ENCODE results near the gene PSIP1. TPM values are rescaled to one million over a fixed set of nuclear protein-coding genes. Genes with fewer than 3 reads are reported as not detected.
A peak's percentile ranks its signal among the peaks of the same experiment; 100 is the strongest.

The PSIP1 gene
- total RNA-seq, 2 donors from 2014 or later, result 41.9 to 45.1 TPM

DNA sequence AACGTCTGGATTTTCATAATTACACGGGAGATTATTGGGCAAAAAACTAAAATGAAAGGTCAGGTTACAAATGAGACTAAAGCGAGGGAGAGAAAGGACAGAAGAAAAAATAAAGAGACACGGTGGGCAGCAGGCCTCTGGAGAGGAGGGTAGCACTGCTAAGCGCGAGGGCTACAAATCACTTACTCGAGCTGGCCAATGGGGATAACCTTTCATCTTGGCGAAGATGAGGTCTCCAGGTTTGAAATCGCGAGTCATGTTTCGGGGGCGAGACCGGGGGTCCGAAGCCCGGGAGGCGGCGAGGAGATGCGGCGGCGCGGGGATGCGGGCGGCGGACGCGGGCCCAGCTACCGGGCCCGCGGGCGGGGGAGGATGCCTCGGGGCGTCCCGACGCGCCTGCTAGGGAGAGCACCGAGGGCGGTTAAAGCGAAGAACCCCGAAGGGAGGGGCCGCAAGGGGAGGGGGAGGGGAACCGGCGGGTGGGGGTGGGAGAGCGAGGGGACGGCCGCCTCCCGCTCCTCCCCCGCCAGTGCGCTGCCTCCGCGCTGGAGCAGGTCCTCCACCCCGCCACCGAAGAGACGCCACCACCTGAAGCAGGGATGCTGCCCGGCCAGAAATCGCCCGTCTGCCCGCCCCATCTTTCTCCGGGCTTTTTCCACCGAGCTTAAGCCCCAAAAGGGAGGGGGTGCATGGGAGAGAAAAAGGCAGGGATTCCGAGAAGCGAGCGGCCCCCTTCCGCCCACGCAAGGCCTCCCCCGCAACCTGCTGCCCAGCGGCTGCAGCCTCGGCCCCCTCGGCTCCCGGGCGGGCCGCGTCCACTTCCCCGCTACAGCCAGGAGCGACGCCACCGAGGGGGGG is 610 bp downstream of the PSIP1 start:
- DNase-seq (ENCODE audit: low spot score), result peak; percentile 80
- intact Hi-C loops (cut with DNase I), result no loop called here

DNA sequence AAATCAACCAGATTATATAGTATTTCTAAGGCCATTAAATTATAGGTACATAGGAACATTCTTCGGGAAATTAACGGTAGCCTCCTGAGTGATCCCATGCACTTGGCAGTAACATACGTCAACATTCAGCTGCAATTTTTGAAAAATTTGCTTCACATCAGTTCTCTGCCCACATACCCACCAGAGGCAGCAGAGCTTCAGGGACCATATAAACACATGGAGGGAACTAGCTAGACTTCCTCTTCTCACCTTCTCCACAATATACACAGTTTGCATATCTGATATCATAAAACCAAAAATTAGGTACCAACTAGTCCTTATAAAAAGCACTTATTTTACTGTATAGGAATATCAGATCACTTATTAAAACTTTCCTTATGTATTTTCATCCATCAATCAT is 4.8 kb downstream of the PSIP1 start:
- DNase-seq (ENCODE audit: low spot score), result no peak
- intact Hi-C loops (cut with DNase I), result no loop called here

GRCh38 chr9:15501803-15502202 is 9.0 kb downstream of the PSIP1 start:
- intact Hi-C loops (cut with DNase I), result no loop called here
- no peak for DNase-seq (ENCODE audit: low spot score)

- no peak for DNase-seq (ENCODE audit: low spot score)
- intact Hi-C loops (cut with DNase I), result no loop called here
These were observed 9.6 kb downstream of the PSIP1 start for GRCh38 chr9:15501179-15501578.

DNA sequence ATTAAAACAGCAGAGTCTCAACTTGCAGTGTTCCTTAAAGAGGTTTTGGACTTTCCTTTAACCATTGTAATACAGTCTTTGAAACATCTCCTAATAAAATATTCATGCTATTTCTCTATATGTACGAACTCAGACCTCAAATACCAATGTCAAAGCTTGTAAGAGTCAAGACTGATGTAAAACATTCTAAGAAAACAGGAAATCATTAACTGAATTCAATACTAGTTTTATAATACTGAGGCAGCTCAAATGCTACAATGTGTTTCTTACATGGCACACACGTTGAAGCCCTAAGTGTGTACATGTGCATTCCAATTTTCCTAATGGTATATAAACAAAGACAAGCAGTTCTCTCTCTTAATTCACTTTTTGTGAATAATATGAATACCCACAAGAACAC is 11.6 kb downstream of the PSIP1 start:
- intact Hi-C loops (cut with DNase I), result no loop called here
- no peak for DNase-seq (ENCODE audit: low spot score)

GRCh38 chr9:15498246-15498995 is 12.3 kb downstream of the PSIP1 start:
- intact Hi-C loops (cut with DNase I), result no loop called here
- no peak for DNase-seq (ENCODE audit: low spot score)

GRCh38 chr9:15492485-15493150 is 18.2 kb downstream of the PSIP1 start:
- DNase-seq (ENCODE audit: low spot score), result no peak
- intact Hi-C loops (cut with DNase I), result no loop called here

DNA sequence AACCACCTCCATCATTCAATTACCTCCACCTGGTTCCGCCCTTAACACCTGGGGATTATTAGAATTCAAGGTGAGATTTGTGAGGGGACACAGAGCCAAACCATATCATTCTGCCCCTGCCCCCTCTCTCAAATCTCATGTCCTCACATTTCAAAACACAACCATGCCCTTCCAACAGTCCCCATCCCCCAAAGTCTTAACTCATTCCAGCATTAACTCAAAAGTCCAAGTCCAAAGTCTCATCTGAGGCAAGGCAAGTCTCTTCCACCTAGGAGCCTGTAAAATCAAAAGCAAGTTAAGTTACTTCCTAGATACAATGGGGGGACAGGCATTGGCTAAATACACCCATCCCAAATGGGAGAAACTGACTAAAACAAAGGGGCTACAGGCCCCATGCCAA is 18.8 kb downstream of the PSIP1 start:
- DNase-seq (ENCODE audit: low spot score), result no peak
- intact Hi-C loops (cut with DNase I), result no loop called here

DNA sequence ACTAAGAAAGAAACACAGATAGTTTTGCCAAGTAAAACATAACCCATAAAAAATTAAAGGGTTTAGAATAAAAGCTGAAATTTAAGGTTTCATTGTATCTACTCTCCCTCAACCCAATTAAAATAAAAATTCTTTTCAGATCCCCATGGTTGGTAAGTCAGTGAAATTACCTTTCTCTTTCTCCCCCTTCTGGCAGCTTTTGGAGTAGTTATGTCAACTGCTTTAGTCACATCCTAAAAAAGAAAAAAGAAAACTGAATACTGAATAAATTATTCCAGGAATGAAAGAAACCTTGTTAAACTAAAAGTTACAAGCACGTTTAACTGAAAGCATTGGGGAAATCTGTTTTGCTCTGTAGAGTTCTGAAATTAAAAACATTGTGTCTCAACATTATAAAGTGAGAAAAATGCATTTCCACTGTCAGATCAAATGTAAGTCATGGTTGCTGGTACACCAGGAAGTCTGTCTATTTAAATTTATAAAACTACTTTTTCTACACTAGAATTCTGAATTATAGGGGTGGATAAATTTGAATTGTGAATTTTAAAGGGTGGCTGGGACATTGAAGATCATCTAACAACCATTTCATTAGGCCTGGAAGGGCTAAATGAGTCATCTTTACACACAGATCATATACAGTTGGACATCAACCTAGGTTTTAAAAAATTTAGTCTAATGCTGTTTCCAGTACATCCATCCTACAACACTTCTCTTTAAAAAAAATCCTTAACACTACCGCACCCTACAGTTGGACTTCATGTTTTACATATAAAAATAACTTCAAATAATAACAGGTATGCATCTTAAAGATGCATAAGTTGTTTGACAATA is 24.7 kb downstream of the PSIP1 start:
- DNase-seq (ENCODE audit: low spot score), result no peak
- intact Hi-C loops (cut with DNase I), result no loop called here

DNA sequence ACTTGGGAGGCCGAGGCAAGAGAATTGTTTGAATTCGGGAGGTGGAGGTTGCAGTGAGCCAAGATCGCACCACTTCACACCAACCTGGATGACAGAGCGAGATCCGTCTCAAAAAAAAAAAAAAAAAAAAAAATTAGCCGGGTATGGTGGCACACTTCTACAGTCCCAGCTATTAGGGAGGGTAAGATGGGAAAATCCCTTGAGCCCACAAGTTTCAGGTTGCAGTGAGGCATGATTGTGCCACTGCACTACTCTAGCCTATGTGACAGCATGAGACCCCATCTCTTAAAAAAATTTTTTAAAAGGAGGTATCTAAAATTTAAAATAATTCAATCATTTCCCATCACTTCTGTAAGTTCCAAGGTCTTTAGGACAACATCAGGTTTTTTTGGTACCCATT is 26.0 kb downstream of the PSIP1 start:
- DNase-seq (ENCODE audit: low spot score), result no peak
- intact Hi-C loops (cut with DNase I), result no loop called here

DNA sequence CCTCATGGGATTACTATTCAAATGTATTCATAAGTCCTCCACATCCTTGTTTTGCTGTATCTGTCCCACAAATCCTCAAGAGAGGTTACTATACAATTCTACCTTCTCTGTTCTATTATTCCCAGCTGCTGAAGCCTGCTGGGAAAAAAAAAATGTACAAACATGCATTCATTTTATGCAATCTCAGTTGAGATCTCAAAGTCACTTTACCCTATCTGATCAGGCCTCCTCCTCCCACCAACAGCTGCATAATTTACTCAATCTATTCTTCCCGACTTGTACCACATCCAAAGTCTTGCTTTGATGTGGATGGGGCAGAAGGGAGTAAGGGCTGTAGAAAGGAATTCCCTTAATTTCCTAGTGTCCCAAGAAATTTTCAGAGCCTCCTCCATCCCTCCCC is 28.6 kb downstream of the PSIP1 start:
- no peak for DNase-seq (ENCODE audit: low spot score)
- intact Hi-C loops (cut with DNase I), result no loop called here

- DNase-seq (ENCODE audit: low spot score), result no peak
- intact Hi-C loops (cut with DNase I), result no loop called here
These were observed 30.7 kb downstream of the PSIP1 start for GRCh38 chr9:15480028-15480427.

- intact Hi-C loops (cut with DNase I), result no loop called here
- DNase-seq (ENCODE audit: low spot score), result no peak
These were observed 34.7 kb downstream of the PSIP1 start for GRCh38 chr9:15475923-15476536.

- DNase-seq (ENCODE audit: low spot score), result no peak
- intact Hi-C loops (cut with DNase I), result no loop called here
These were observed 40.9 kb downstream of the PSIP1 start for GRCh38 chr9:15469862-15470261.

GRCh38 chr9:15469406-15469805 is 41.4 kb downstream of the PSIP1 start:
- intact Hi-C loops (cut with DNase I), result no loop called here
- DNase-seq (ENCODE audit: low spot score), result no peak

GRCh38 chr9:15468145-15468544 is 42.6 kb downstream of the PSIP1 start:
- DNase-seq (ENCODE audit: low spot score), result no peak
- intact Hi-C loops (cut with DNase I), result no loop called here

- intact Hi-C loops (cut with DNase I), result no loop called here
- no peak for DNase-seq (ENCODE audit: low spot score)
These were observed 49.2 kb downstream of the PSIP1 start for GRCh38 chr9:15461601-15462000.

- intact Hi-C loops (cut with DNase I), result no loop called here
- no peak for DNase-seq (ENCODE audit: low spot score)
These were observed 49.7 kb downstream of the PSIP1 start for GRCh38 chr9:15461056-15461455.

- no peak for DNase-seq (ENCODE audit: low spot score)
- intact Hi-C loops (cut with DNase I), result no loop called here
These were observed 56.8 kb downstream of the PSIP1 start for GRCh38 chr9:15453956-15454355.

Data from posterior vena cava (tissue), 2 donors.